Medulla oblongata (tissue), 1 donor: Measurements from ENCODE around the gene PPY.
"Not testable (repeated sequence)": the region's sequence is repeated elsewhere in the genome, so short reads cannot be mapped to it uniquely, and the experiment has no call there.

Experiments
- DNase-seq: peaks from one replicate; pipeline ENCODE4 v3.0.0-alpha.2; 2015; ENCODE audit errors: extremely low spot score

Gene PPY

GRCh38 chr17:43932357-43932756, 9.9 kb downstream of the PPY start:
- DNase-seq, result no peak

GRCh38 chr17:43931062-43931571, 11.2 kb downstream of the PPY start:
- no peak for DNase-seq

GRCh38 chr17:43928609-43929008, 13.7 kb downstream of the PPY start:
- no peak for DNase-seq

GRCh38 chr17:43927929-43928328, 14.3 kb downstream of the PPY start:
- DNase-seq, result not testable (repeated sequence)

- DNase-seq, result no peak
These were observed 15.0 kb downstream of the PPY start for GRCh38 chr17:43927060-43927864.

- no peak for DNase-seq
These were observed 17.7 kb downstream of the PPY start for GRCh38 chr17:43924558-43924957.

- DNase-seq, result no peak
These were observed 21.7 kb downstream of the PPY start for GRCh38 chr17:43920500-43921095.

- DNase-seq, result no peak
These were observed 24.3 kb downstream of the PPY start for GRCh38 chr17:43918026-43918389.

GRCh38 chr17:43917348-43918025, 24.8 kb downstream of the PPY start:
- peak; percentile 58 for DNase-seq

- no peak for DNase-seq
These were observed 25.3 kb downstream of the PPY start for GRCh38 chr17:43917016-43917347.

- DNase-seq, result no peak
These were observed 25.9 kb downstream of the PPY start for GRCh38 chr17:43916385-43916784.

GRCh38 chr17:43915559-43915958, 26.7 kb downstream of the PPY start:
- no peak for DNase-seq

- DNase-seq, result no peak
These were observed 27.8 kb downstream of the PPY start for GRCh38 chr17:43914451-43914850.

GRCh38 chr17:43913584-43913983, 28.7 kb downstream of the PPY start:
- DNase-seq, result no peak

- DNase-seq, result no peak
These were observed 29.5 kb downstream of the PPY start for GRCh38 chr17:43912635-43913304.

- no peak for DNase-seq
These were observed 30.4 kb downstream of the PPY start for GRCh38 chr17:43911904-43912303.

- peak; percentile 78 for DNase-seq
These were observed 32.6 kb downstream of the PPY start for GRCh38 chr17:43909537-43910231.

- peak; percentile 91 for DNase-seq
These were observed 34.1 kb downstream of the PPY start for GRCh38 chr17:43907998-43908721.

GRCh38 chr17:43907425-43907981, 34.8 kb downstream of the PPY start, which contains the start of gene MPP2:
MPP2 (minus strand) TSS chr17:43907536; CDS start chr17:43904460, 3,076 bp downstream.
- DNase-seq, result peak; percentile 89

- peak; percentile 27 for DNase-seq
These were observed 35.3 kb downstream of the PPY start for GRCh38 chr17:43906951-43907424.
